Suprapubic skin (tissue), 4 donors: ENCODE measurements around the gene LPCAT1. TPM values are rescaled to one million over a fixed set of nuclear protein-coding genes. Genes with fewer than 3 reads are reported as not detected.

Experiments
- DNase-seq, 2 donors: peaks; one replicate each; pipeline ENCODE4 v3.0.0-alpha.2; 2019; ENCODE audit warnings: low spot score in 2 of 2
- H3K27ac ChIP-seq: fragments of 200-600 bp; sonication (generic); one replicate; pipeline ENCODE4 v1.5.1; 2019
- H3K27me3 ChIP-seq: fragments of 200-600 bp; sonication (generic); one replicate; pipeline ENCODE4 v1.5.1; 2019
- H3K36me3 ChIP-seq: fragments of 200-600 bp; sonication (generic); one replicate; pipeline ENCODE4 v1.5.1; 2019
- H3K4me1 ChIP-seq: fragments of 200-600 bp; sonication (generic); one replicate; pipeline ENCODE4 v1.5.1; 2019
- H3K4me3 ChIP-seq: fragments of 200-600 bp; sonication (generic); one replicate; pipeline ENCODE4 v1.5.1; 2019; ENCODE audit warnings: mild to moderate bottlenecking
- H3K9me3 ChIP-seq: fragments of 200-600 bp; sonication (generic); one replicate; pipeline ENCODE4 v1.5.1; 2019
- CTCF ChIP-seq, 2 donors: fragments of 200-600 bp in 1 of 2; fragments of 450-650 bp in 1 of 2; sonication (generic) in 1 of 2; IDR thresholded peaks; one replicate each; pipeline ENCODE4 v1.5.1; 2016 to 2019; ENCODE audit warnings: antibody characterized with exemption in 2 of 2, mild to moderate bottlenecking in 1 of 2, moderate library complexity in 1 of 2
- EP300 ChIP-seq: sonication (generic); formaldehyde crosslinking; IDR thresholded peaks from one replicate; pipeline ENCODE4 v1.6.1; 2017; ENCODE audit warnings: antibody characterized with exemption
- POLR2A ChIP-seq, 2 donors: fragments of 450-650 bp; IDR thresholded peaks; one replicate each; pipeline ENCODE4 v1.6.1; 2017; ENCODE audit warnings: antibody characterized with exemption in 2 of 2, mild to moderate bottlenecking in 2 of 2, moderate library complexity in 2 of 2
- POLR2AphosphoS5 ChIP-seq, 3 donors: sonication (generic); formaldehyde crosslinking; IDR thresholded peaks; one replicate each; pipeline ENCODE4 v1.6.1; 2017; ENCODE audit warnings: antibody characterized with exemption in 3 of 3
- WGBS: methylation state at CpG from one replicate; pipeline ENCODE4 v1.1.5; 2018; 5-methylcytosine and 5-hydroxymethylcytosine counted together
- total RNA-seq, 4 donors: library from RNA; depleted of rRNA; stranded (reverse); fragments of >200 nt; gene quantifications; one replicate each; pipeline ENCODE4 v1.1.0, GENCODE V29; 2016

Gene LPCAT1
- total RNA-seq, 4 donors from 2014 or later = 11.3 to 21.0 (median 13.8) TPM

- Histone ChIP-seq H3K4me3 (no peak overlapping the region), H3K36me3 (no peaks in the 10 kb centered on the region), H3K9me3 (no peaks in the 10 kb centered on the region), H3K27me3 (peaks cover 11% of the 10 kb centered on the region), H3K4me1 (peaks cover 3% of the 10 kb centered on the region), H3K27ac (no peak overlapping the region)
- TF ChIP-seq EP300 (no peak), CTCF (IDR thresholded peaks at IDR 0.05) (no peak), POLR2A (IDR thresholded peaks at IDR 0.05) (no peak)
- DNase-seq = no peak
Measured at GRCh38 chr5:1418921-1419280, 104.9 kb downstream of the LPCAT1 start.

GRCh38 chr5:1418238-1418920 is 105.4 kb downstream of the LPCAT1 start:
- WGBS = 95% methylated on average over 2 of the region's 2 CpGs

DNA sequence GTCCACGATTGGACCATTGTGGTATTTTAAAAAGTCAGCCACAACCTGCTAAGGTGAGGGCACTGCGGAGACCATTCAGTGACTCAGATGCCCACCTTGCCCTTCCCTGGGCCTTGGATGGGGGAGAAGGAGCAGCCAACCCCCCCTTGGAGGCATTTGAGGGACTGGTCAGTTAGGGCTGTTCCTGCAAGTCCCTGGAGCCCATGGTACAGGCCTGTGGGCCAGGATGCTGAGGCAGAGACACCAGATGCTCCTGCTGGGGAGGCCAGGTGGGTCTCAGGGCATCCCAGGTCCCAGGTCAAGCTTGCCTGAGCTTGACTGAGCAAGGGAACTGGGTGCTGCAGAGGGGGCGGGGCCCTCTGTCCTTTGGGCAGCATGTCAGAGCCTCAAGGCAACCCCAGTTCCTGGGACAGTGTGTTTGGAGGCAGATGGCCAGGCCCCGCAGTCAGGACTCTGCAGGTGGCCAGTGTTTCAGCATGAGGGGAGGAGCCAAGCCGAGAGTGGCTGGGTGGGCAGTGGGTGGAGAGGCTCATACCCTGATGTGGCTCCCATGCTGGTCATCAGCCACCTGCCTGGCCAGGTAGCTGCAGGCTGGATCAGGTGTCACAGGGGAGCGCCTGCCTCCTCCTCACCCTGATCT is 106.1 kb downstream of the LPCAT1 start:
- peak in 1 of 2 donors; percentile 33 for DNase-seq
- no peak for TF ChIP-seq POLR2AphosphoS5 (IDR thresholded peaks at IDR 0.05)
- TF ChIP-seq CTCF (IDR thresholded peaks at IDR 0.05) = no peak
- TF ChIP-seq EP300 = no peak
- TF ChIP-seq POLR2A (IDR thresholded peaks at IDR 0.05) = no peak
- Histone ChIP-seq H3K27me3 (peaks cover 22% of the 10 kb centered on the region), H3K4me1 (peaks cover 3% of the 10 kb centered on the region), H3K4me3 (no peak overlapping the region), H3K27ac (no peak overlapping the region), H3K9me3 (no peaks in the 10 kb centered on the region), H3K36me3 (no peaks in the 10 kb centered on the region)
- WGBS = 77% methylated on average over 6 of the region's 6 CpGs

More at GRCh38 chr5:1418238-1418920, 105.4 kb downstream of the LPCAT1 start:
- H3K9me3 ChIP-seq = no peaks in the 10 kb centered on the region
- no peak overlapping the region for H3K4me3 ChIP-seq
- DNase-seq = no peak
- TF ChIP-seq CTCF (IDR thresholded peaks at IDR 0.05) = no peak
- no peak for TF ChIP-seq POLR2AphosphoS5 (IDR thresholded peaks at IDR 0.05)
- TF ChIP-seq POLR2A (IDR thresholded peaks at IDR 0.05) = no peak
- TF ChIP-seq EP300 = no peak
- H3K27ac ChIP-seq = no peak overlapping the region
- peaks cover 3% of the 10 kb centered on the region for H3K4me1 ChIP-seq
- H3K27me3 ChIP-seq = peaks cover 16% of the 10 kb centered on the region
- H3K36me3 ChIP-seq = no peaks in the 10 kb centered on the region

GRCh38 chr5:1416856-1417469 is 106.8 kb downstream of the LPCAT1 start:
- no peak overlapping the region for H3K4me3 ChIP-seq
- H3K36me3 ChIP-seq = no peaks in the 10 kb centered on the region
- peaks cover 3% of the 10 kb centered on the region for H3K4me1 ChIP-seq
- DNase-seq = peak in 1 of 2 donors; percentile 27
- 94% methylated on average over 8 of the region's 12 CpGs for WGBS
- no peak for TF ChIP-seq CTCF (IDR thresholded peaks at IDR 0.05)
- H3K27me3 ChIP-seq = peaks cover 29% of the 10 kb centered on the region
- H3K9me3 ChIP-seq = no peaks in the 10 kb centered on the region
- H3K27ac ChIP-seq = no peak overlapping the region

GRCh38 chr5:1415626-1416360 is 108.0 kb downstream of the LPCAT1 start:
- peaks cover 3% of the 10 kb centered on the region for H3K4me1 ChIP-seq
- H3K9me3 ChIP-seq = no peaks in the 10 kb centered on the region
- peaks cover 31% of the 10 kb centered on the region for H3K27me3 ChIP-seq
- WGBS = 49% methylated on average over 7 of the region's 22 CpGs
- peak in 1 of 2 donors; percentile 48 for DNase-seq
- H3K27ac ChIP-seq = no peak overlapping the region
- H3K4me3 ChIP-seq = no peak overlapping the region
- TF ChIP-seq EP300 = no peak
- H3K36me3 ChIP-seq = no peaks in the 10 kb centered on the region
